Measurements from ENCODE around the gene PALB2. TPM values are rescaled to one million over a fixed set of nuclear protein-coding genes. Genes with fewer than 3 reads are reported as not detected.
A peak's percentile ranks its signal among the peaks of the same experiment; 100 is the strongest.

PALB2 gene
- total and polyA plus RNA-seq, 9 of the 15 experiments (the other 6 are each of a cell fraction or from before 2014, with no cell fraction given), result 7.0 to 25.8 (median 15.2) TPM

GRCh38 chr16:23556881-23557778 is 84.0 kb downstream of the PALB2 start, which contains the start of the genes EARS2 and UBFD1 (continued):
- TF ChIP-seq, protein P1, sequence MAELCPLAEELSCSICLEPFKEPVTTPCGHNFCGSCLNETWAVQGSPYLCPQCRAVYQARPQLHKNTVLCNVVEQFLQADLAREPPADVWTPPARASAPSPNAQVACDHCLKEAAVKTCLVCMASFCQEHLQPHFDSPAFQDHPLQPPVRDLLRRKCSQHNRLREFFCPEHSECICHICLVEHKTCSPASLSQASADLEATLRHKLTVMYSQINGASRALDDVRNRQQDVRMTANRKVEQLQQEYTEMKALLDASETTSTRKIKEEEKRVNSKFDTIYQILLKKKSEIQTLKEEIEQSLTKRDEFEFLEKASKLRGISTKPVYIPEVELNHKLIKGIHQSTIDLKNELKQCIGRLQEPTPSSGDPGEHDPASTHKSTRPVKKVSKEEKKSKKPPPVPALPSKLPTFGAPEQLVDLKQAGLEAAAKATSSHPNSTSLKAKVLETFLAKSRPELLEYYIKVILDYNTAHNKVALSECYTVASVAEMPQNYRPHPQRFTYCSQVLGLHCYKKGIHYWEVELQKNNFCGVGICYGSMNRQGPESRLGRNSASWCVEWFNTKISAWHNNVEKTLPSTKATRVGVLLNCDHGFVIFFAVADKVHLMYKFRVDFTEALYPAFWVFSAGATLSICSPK (IDR thresholded peaks at IDR 0.05; ENCODE audit: borderline replicate concordance), result no peak; the same call in 1 of the 2 replicates
- TF ChIP-seq C11orf30 (IDR thresholded peaks at IDR 0.05; ENCODE audit: low read depth), result peak; percentile 86
- TF ChIP-seq BRF1 (IDR thresholded peaks at IDR 0.05; ENCODE audit: borderline replicate concordance, extremely low read depth, insufficient read length), result no peak
- TF ChIP-seq CBX8 (IDR thresholded peaks at IDR 0.05; ENCODE audit: borderline replicate concordance, extremely low read depth, low read depth, low read length, poor library complexity, severe bottlenecking), result no peak
- TF ChIP-seq PHB (CRISPR knock-in tag; IDR thresholded peaks at IDR 0.05), result no peak
- peak; percentile 56; the same call in 1 of the 2 replicates for TF ChIP-seq PML (IDR thresholded peaks at IDR 0.05; ENCODE audit: low read length)
- TF ChIP-seq ZNF717 (CRISPR knock-in tag; IDR thresholded peaks at IDR 0.05), result no peak
- 0 out of 2 replicates have a peak, but pooled peaks have one; percentile 32 for TF ChIP-seq NFE2 (IDR thresholded peaks at IDR 0.05; ENCODE audit: low read depth)
- TF ChIP-seq MLX (CRISPR knock-in tag; conservative IDR thresholded peaks at IDR 0.05), result no peak
- no peak; the same call in 1 of the 2 replicates for TF ChIP-seq ZNF592 (IDR thresholded peaks at IDR 0.05)
- TF ChIP-seq TFE3 (CRISPR knock-in tag; IDR thresholded peaks at IDR 0.05), result no peak
- TF ChIP-seq, protein P2, sequence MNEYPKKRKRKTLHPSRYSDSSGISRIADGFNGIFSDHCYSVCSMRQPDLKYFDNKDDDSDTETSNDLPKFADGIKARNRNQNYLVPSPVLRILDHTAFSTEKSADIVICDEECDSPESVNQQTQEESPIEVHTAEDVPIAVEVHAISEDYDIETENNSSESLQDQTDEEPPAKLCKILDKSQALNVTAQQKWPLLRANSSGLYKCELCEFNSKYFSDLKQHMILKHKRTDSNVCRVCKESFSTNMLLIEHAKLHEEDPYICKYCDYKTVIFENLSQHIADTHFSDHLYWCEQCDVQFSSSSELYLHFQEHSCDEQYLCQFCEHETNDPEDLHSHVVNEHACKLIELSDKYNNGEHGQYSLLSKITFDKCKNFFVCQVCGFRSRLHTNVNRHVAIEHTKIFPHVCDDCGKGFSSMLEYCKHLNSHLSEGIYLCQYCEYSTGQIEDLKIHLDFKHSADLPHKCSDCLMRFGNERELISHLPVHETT (CRISPR knock-in tag; conservative IDR thresholded peaks at IDR 0.05 in 1 of 2, IDR thresholded peaks at IDR 0.05 in 1 of 2), result peak in 1 of 2 experiments; percentile 81; a peak in 2 of 4 replicates

Data from K562 (cell line).